CD14-positive monocyte (primary cell): ENCODE results near the gene TRIM15. TPM values are rescaled to one million over a fixed set of nuclear protein-coding genes. Genes with fewer than 3 reads are reported as not detected.

Experiments used
- DNase-seq, 3 donors: peaks; one replicate each; pipeline ENCODE4 v3.0.0-alpha.2; 2011 to 2022
- H2AFZ ChIP-seq: 2 replicates; pipeline ENCODE4 v1.6.0; 2012; ENCODE audit warnings: mild to moderate bottlenecking, low read depth, low read length, inconsistent platforms; ENCODE audit not compliant: insufficient read depth, poor library complexity, severe bottlenecking
- H3K27ac ChIP-seq, 2 donors: 1 replicate in 1 of 2; 2 replicates in 1 of 2; pipeline ENCODE4 v1.5.1; 2012 to 2013; ENCODE audit warnings: low read length in 2 of 2, control low read depth in 1 of 2, inconsistent platforms in 1 of 2, low read depth in 1 of 2, mild to moderate bottlenecking in 1 of 2
- H3K27me3 ChIP-seq, 2 donors: one replicate each; pipeline versions ENCODE4 v1.6.0 to v1.6.1; 2011 to 2013; ENCODE audit warnings: low read length in 2 of 2; ENCODE audit not compliant: control insufficient read depth in 2 of 2, insufficient read depth in 2 of 2
- H3K36me3 ChIP-seq, 2 donors: replicated peaks in 1 of 2; 1 replicate in 1 of 2; 2 replicates in 1 of 2; pipeline versions ENCODE4 v1.5.1 to v1.6.1; 2012 to 2013; ENCODE audit warnings: low read length in 2 of 2, control low read depth in 1 of 2, inconsistent platforms in 1 of 2, mild to moderate bottlenecking in 1 of 2; ENCODE audit not compliant: insufficient read depth in 2 of 2, control insufficient read depth in 1 of 2
- H3K4me1 ChIP-seq, 2 donors: 1 replicate in 1 of 2; 2 replicates in 1 of 2; pipeline versions ENCODE4 v1.5.1 to v1.6.1; 2012 to 2013; ENCODE audit warnings: low read length in 2 of 2, control low read depth in 1 of 2, inconsistent platforms in 1 of 2, mild to moderate bottlenecking in 1 of 2, moderate library complexity in 1 of 2; ENCODE audit not compliant: insufficient read depth in 2 of 2, control insufficient read depth in 1 of 2
- H3K4me2 ChIP-seq: replicated peaks from 2 replicates; pipeline ENCODE3; 2012; ENCODE audit warnings: low read length, moderate library complexity, mild to moderate bottlenecking; ENCODE audit not compliant: poor library complexity, severe bottlenecking; ENCODE audit errors: extremely low read depth
- H3K4me3 ChIP-seq, 3 experiments: fragments of 200-600 bp in 1 of 3; sonication (generic) in 1 of 3; replicated peaks in 1 of 3; 1 replicate in 2 of 3; 2 replicates in 1 of 3; pipeline ENCODE4 v1.5.1; 2011 to 2013; ENCODE audit warnings: low read length in 3 of 3, mild to moderate bottlenecking in 3 of 3, control low read depth in 2 of 3, low read depth in 2 of 3, inconsistent platforms in 1 of 3, moderate library complexity in 1 of 3
- H3K79me2 ChIP-seq: 2 replicates; pipeline ENCODE4 v1.6.0; 2012; ENCODE audit warnings: mild to moderate bottlenecking, control low read depth, inconsistent platforms, low read length, moderate library complexity; ENCODE audit not compliant: insufficient read depth
- H3K9ac ChIP-seq: 2 replicates; pipeline ENCODE4 v1.6.0; 2017; ENCODE audit warnings: low read length, mild to moderate bottlenecking; ENCODE audit not compliant: insufficient read depth, poor library complexity, severe bottlenecking
- H3K9me3 ChIP-seq, 2 donors: replicated peaks in 1 of 2; 1 replicate in 1 of 2; 2 replicates in 1 of 2; pipeline versions ENCODE4 v1.5.1 to v1.6.1; 2012 to 2013; ENCODE audit warnings: low read length in 2 of 2, control low read depth in 1 of 2; ENCODE audit not compliant: control insufficient read depth in 1 of 2, insufficient read depth in 1 of 2
- H4K20me1 ChIP-seq: 2 replicates; pipeline ENCODE4 v1.6.0; 2012; ENCODE audit warnings: mild to moderate bottlenecking, low read length, control low read depth, moderate library complexity; ENCODE audit not compliant: insufficient read depth
- H3K27ac Mint-ChIP-seq, 7 donors: one replicate each; pipeline ENCODE4 v1.8.0; 2020; ENCODE audit warnings: mild to moderate bottlenecking in 7 of 7, mixed read lengths in 7 of 7, moderate library complexity in 6 of 7, inconsistent platforms in 2 of 7
- H3K27me3 Mint-ChIP-seq, 3 donors: one replicate each; pipeline ENCODE4 v1.8.0; 2021 to 2022; ENCODE audit warnings: low read depth in 3 of 3, mild to moderate bottlenecking in 3 of 3, mixed read lengths in 3 of 3, moderate library complexity in 3 of 3, inconsistent platforms in 1 of 3
- H3K36me3 Mint-ChIP-seq, 2 donors: one replicate each; pipeline ENCODE4 v1.8.0; 2020; ENCODE audit warnings: mixed read lengths in 2 of 2, inconsistent platforms in 1 of 2, mild to moderate bottlenecking in 1 of 2
- H3K4me1 Mint-ChIP-seq: one replicate; pipeline ENCODE4 v1.8.0; 2020; ENCODE audit warnings: mild to moderate bottlenecking, mixed read lengths
- H3K4me3 Mint-ChIP-seq, 2 donors: one replicate each; pipeline ENCODE4 v1.8.0; 2020; ENCODE audit warnings: mild to moderate bottlenecking in 2 of 2, mixed read lengths in 2 of 2, moderate library complexity in 1 of 2
- H3K9me3 Mint-ChIP-seq, 7 donors: one replicate each; pipeline ENCODE4 v1.8.0; 2020 to 2022; ENCODE audit warnings: mixed read lengths in 7 of 7, mild to moderate bottlenecking in 6 of 7, moderate library complexity in 6 of 7, inconsistent platforms in 2 of 7
- CTCF ChIP-seq: fragments of 200-600 bp; IDR thresholded peaks from one replicate; pipeline ENCODE4 v1.8.0; 2022; ENCODE audit warnings: antibody characterized with exemption, mild to moderate bottlenecking
- WGBS: methylation state at CpG from one replicate; pipeline ENCODE4 v1.1.5; 2013; ENCODE audit warnings: missing lambda C conversion rate; ENCODE audit not compliant: insufficient coverage; 5-methylcytosine and 5-hydroxymethylcytosine counted together
- intact Hi-C, 2 donors: fragments of 100-400 bp; cut with micrococcal nuclease; formaldehyde crosslinking; loops; one replicate each; pipeline versions ENCODE4 v1.15.0 to v1.15.1; 2023
- polyA plus RNA-seq, 3 donors: library from polyadenylated mRNA; depleted of rRNA in 1 of 3; unstranded in 2 of 3; stranded (reverse) in 1 of 3; fragments of 300-500 nt in 2 of 3; fragments of >200 nt in 1 of 3; fragmentation: Illumina TruSeq in 2 of 3; gene quantifications; 1 replicate in 2 of 3; 2 replicates in 1 of 3; pipeline ENCODE4 v1.2.3, GENCODE V29; 2012 to 2021

Gene TRIM15
- polyA plus RNA-seq, 3 donors: not detected

GRCh38 chr6:30157581-30157980, 5.8 kb upstream of the TRIM15 start:
- peak overlapping the region; percentile 3 for H3K4me2 ChIP-seq
- TF ChIP-seq CTCF: no peak
- H2AFZ ChIP-seq: no peak overlapping the region
- H3K4me1 ChIP-seq: peaks cover 28 to 32% of the 10 kb centered on the region in 2 donors
- intact Hi-C loops: no loop called here
- no peak overlapping the region for H3K4me3 Mint-ChIP-seq
- H3K27me3 ChIP-seq: no peaks in the 10 kb centered on the region
- H3K9me3 ChIP-seq: no peaks in the 10 kb centered on the region
- no peak overlapping the region for H3K9ac ChIP-seq
- no peaks in the 10 kb centered on the region for H3K9me3 Mint-ChIP-seq
- peaks cover 0 to 6% (median 4%) of the 10 kb centered on the region in 3 donors for H3K27me3 Mint-ChIP-seq
- H3K4me3 ChIP-seq: no peak overlapping the region
- H3K27ac ChIP-seq: no peak overlapping the region
- no peaks in the 10 kb centered on the region for H3K36me3 ChIP-seq
- no peaks in the 10 kb centered on the region for H3K36me3 Mint-ChIP-seq
- no peak for DNase-seq
- no peaks in the 10 kb centered on the region for H3K79me2 ChIP-seq
- no peaks in the 10 kb centered on the region for H4K20me1 ChIP-seq
- H3K4me1 Mint-ChIP-seq: peaks cover 23% of the 10 kb centered on the region
- no peak overlapping the region for H3K27ac Mint-ChIP-seq

GRCh38 chr6:30157999-30158398, 5.3 kb upstream of the TRIM15 start:
- 14% methylated on average over 2 of the region's 2 CpGs for WGBS
- no peaks in the 10 kb centered on the region for H3K36me3 Mint-ChIP-seq
- no peak for TF ChIP-seq CTCF
- H3K4me2 ChIP-seq: peak overlapping the region; percentile 3
- no peak overlapping the region for H2AFZ ChIP-seq
- DNase-seq: no peak
- no peak overlapping the region for H3K9ac ChIP-seq
- peaks cover 28 to 29% of the 10 kb centered on the region in 2 donors for H3K4me1 ChIP-seq
- no peak overlapping the region for H3K4me3 ChIP-seq
- no peaks in the 10 kb centered on the region for H4K20me1 ChIP-seq
- no peaks in the 10 kb centered on the region for H3K9me3 ChIP-seq
- H3K9me3 Mint-ChIP-seq: no peaks in the 10 kb centered on the region
- peaks cover 0 to 6% (median 4%) of the 10 kb centered on the region in 3 donors for H3K27me3 Mint-ChIP-seq
- no peak overlapping the region for H3K27ac ChIP-seq
- no peaks in the 10 kb centered on the region for H3K79me2 ChIP-seq
- no peaks in the 10 kb centered on the region for H3K27me3 ChIP-seq
- H3K36me3 ChIP-seq: no peaks in the 10 kb centered on the region
- H3K4me1 Mint-ChIP-seq: peaks cover 22% of the 10 kb centered on the region
- intact Hi-C loops: no loop called here
- H3K27ac Mint-ChIP-seq: peak overlapping the region in 2 of 7 donors; percentile 1 to 21
- no peak overlapping the region for H3K4me3 Mint-ChIP-seq
